Measurements from ENCODE around the gene PLA2G4E. TPM values are rescaled to one million over a fixed set of nuclear protein-coding genes. Genes with fewer than 3 reads are reported as not detected.

The PLA2G4E gene
- total and polyA plus RNA-seq, 9 of the 15 experiments (the other 6 are each of a cell fraction or from before 2014, with no cell fraction given), result 0.03 TPM; not detected in 8

GRCh38 chr15:42007386-42007785 lies 13.5 kb downstream of the PLA2G4E start:
- CTCF ChIA-PET (ENCODE audit: low intra/inter-chr PET ratio), result no interaction called here
- intact Hi-C loops (cut with micrococcal nuclease), result no loop called here
- no peak for TF ChIP-seq TBL1XR1 (IDR thresholded peaks at IDR 0.05; ENCODE audit: low read length in 2 of 2)
- TF ChIP-seq DEAF1 (CRISPR knock-in tag; IDR thresholded peaks at IDR 0.05), result no peak
- H4K20me1 ChIP-seq (replicated peaks; ENCODE audit: control insufficient read depth, insufficient read depth, low read length), result peaks cover 10% of the 10 kb centered on the region; the same call in 1 of the 2 replicates
- H2AFZ ChIP-seq (ENCODE audit: low read depth, low read length), result no peak overlapping the region
- H3K27ac ChIP-seq (ENCODE audit: extremely low read depth, low read depth, low read length), result no peak overlapping the region
- POLR2A ChIA-PET, result no interaction called here
- no peaks in the 10 kb centered on the region for H3K9me1 ChIP-seq (ENCODE audit: control insufficient read depth, insufficient read depth, low read length)
- H3K4me1 ChIP-seq (replicated peaks in 1 of 2; ENCODE audit: control insufficient read depth in 2 of 2, insufficient read depth in 2 of 2, low read length in 2 of 2), result no peaks in the 10 kb centered on the region; a peak in 1 of 5 replicates
- ATAC-seq (no peak), FAIRE-seq (no peak), DNase-seq (ENCODE audit: extremely low read depth in 1 of 4, low spot score in 3 of 4) (no peak)
- H3K27me3 ChIP-seq (ENCODE audit: control insufficient read depth in 2 of 2, insufficient read depth in 2 of 2, low read length in 2 of 2), result peaks cover 14 to 45% of the 10 kb centered on the region in 2 experiments
- H3K79me2 ChIP-seq (ENCODE audit: control insufficient read depth, insufficient read depth, low read length), result no peaks in the 10 kb centered on the region
- in situ Hi-C loops (cut with MboI), result no loop called here
- no peaks in the 10 kb centered on the region for H3K9me3 ChIP-seq (replicated peaks; ENCODE audit: control insufficient read depth, insufficient read depth, low read depth, low read length)
- 0% methylated on average over 1 of the region's 1 CpG for WGBS (ENCODE audit: insufficient coverage, low coverage, missing lambda C conversion rate)
- H3K9ac ChIP-seq (ENCODE audit: insufficient read depth in 1 of 2, low read depth in 2 of 2, low read length in 2 of 2), result no peak overlapping the region
- no peak overlapping the region for H3K4me3 ChIP-seq
- BruUV-seq (replicated peaks), result no TSS peak
- H3K36me3 ChIP-seq (ENCODE audit: control insufficient read depth, insufficient read depth, low read length), result no peaks in the 10 kb centered on the region
- no peak overlapping the region for H3K4me2 ChIP-seq (ENCODE audit: insufficient read depth, low read length)

DNA sequence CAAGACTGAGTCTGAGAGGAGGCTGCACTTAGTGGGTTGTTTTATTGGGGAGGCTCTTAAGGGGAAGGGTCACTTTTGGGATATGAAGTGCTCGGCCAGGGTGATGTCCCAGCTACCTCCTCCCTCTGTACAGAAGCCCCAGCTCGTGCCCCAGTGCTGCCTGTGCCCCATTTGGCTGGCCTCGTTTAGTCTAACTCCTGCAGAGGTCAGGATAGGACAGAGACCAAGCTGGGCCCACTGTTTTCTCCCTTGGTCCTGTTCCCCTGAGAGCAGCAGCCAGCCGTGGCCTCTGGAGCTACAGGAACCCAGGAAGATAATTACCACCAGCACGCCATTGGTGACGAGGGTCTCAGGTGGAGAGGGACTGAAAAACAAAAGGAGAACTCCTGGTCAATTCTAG lies 18.5 kb downstream of the PLA2G4E start:
- ChIA-PET POLR2A (interaction anchor here (0.7 to 1.4 kb wide), 3 partner anchors 10 to 193 kb away, joined by 3 to 6 read pairs (median 4); no protein-coding TSS in a partner anchor), CTCF (ENCODE audit: low intra/inter-chr PET ratio) (no interaction called here)
- H3K4me3 ChIP-seq, result no peak overlapping the region
- H3K79me2 ChIP-seq (ENCODE audit: control insufficient read depth, insufficient read depth, low read length), result no peaks in the 10 kb centered on the region
- 0% methylated on average over 6 of the region's 6 CpGs for WGBS (ENCODE audit: insufficient coverage, low coverage, missing lambda C conversion rate)
- no peak overlapping the region for H3K27ac ChIP-seq (ENCODE audit: extremely low read depth, low read depth, low read length)
- no peak overlapping the region for H2AFZ ChIP-seq (ENCODE audit: low read depth, low read length)
- intact Hi-C loops (cut with micrococcal nuclease), result no loop called here
- no peak for ATAC-seq
- peaks cover 7% of the 10 kb centered on the region; the same call in 1 of the 2 replicates for H4K20me1 ChIP-seq (replicated peaks; ENCODE audit: control insufficient read depth, insufficient read depth, low read length)
- H3K4me2 ChIP-seq (ENCODE audit: insufficient read depth, low read length), result no peak overlapping the region
- no peak for FAIRE-seq
- no peaks in the 10 kb centered on the region for H3K36me3 ChIP-seq (ENCODE audit: control insufficient read depth, insufficient read depth, low read length)
- H3K27me3 ChIP-seq (ENCODE audit: control insufficient read depth in 2 of 2, insufficient read depth in 2 of 2, low read length in 2 of 2), result peaks cover 26 to 68% of the 10 kb centered on the region in 2 experiments
- no peak for DNase-seq (ENCODE audit: extremely low read depth in 1 of 4, low spot score in 3 of 4)
- no peaks in the 10 kb centered on the region for H3K9me1 ChIP-seq (ENCODE audit: control insufficient read depth, insufficient read depth, low read length)
- no peaks in the 10 kb centered on the region for H3K9me3 ChIP-seq (replicated peaks; ENCODE audit: control insufficient read depth, insufficient read depth, low read depth, low read length)
- H3K4me1 ChIP-seq (replicated peaks in 1 of 2; ENCODE audit: control insufficient read depth in 2 of 2, insufficient read depth in 2 of 2, low read length in 2 of 2), result no peaks in the 10 kb centered on the region
- H3K9ac ChIP-seq (ENCODE audit: insufficient read depth in 1 of 2, low read depth in 2 of 2, low read length in 2 of 2), result no peak overlapping the region
- no TSS peak for BruUV-seq (replicated peaks)
- in situ Hi-C loops (cut with MboI), result no loop called here
- no peak for TF ChIP-seq MAFG (tag; conservative IDR thresholded peaks at IDR 0.05)
- TF ChIP-seq, protein P1, sequence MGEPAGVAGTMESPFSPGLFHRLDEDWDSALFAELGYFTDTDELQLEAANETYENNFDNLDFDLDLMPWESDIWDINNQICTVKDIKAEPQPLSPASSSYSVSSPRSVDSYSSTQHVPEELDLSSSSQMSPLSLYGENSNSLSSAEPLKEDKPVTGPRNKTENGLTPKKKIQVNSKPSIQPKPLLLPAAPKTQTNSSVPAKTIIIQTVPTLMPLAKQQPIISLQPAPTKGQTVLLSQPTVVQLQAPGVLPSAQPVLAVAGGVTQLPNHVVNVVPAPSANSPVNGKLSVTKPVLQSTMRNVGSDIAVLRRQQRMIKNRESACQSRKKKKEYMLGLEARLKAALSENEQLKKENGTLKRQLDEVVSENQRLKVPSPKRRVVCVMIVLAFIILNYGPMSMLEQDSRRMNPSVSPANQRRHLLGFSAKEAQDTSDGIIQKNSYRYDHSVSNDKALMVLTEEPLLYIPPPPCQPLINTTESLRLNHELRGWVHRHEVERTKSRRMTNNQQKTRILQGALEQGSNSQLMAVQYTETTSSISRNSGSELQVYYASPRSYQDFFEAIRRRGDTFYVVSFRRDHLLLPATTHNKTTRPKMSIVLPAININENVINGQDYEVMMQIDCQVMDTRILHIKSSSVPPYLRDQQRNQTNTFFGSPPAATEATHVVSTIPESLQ (CRISPR knock-in tag; IDR thresholded peaks at IDR 0.05), result no peak
- TF ChIP-seq ZBTB7A (IDR thresholded peaks at IDR 0.05; ENCODE audit: borderline replicate concordance, control insufficient read depth, low read depth, low read length), result no peak
- no peak for TF ChIP-seq SMARCA4 (IDR thresholded peaks at IDR 0.05)
- TF ChIP-seq JUND (IDR thresholded peaks at IDR 0.05; ENCODE audit: borderline replicate concordance, low read depth, low read length), result no peak
- TF ChIP-seq JUND (tag; IDR thresholded peaks at IDR 0.05; ENCODE audit: borderline replicate concordance, low read depth, low read length), result no peak
- TF ChIP-seq PHB2 (IDR thresholded peaks at IDR 0.05; ENCODE audit: low read depth), result no peak
- no peak for TF ChIP-seq DPF2 (IDR thresholded peaks at IDR 0.05)
- no peak for TF ChIP-seq BRD4 (IDR thresholded peaks at IDR 0.05)
- TF ChIP-seq FOS (IDR thresholded peaks at IDR 0.05; ENCODE audit: extremely low read depth, insufficient read length), result no peak
- no peak for TF ChIP-seq SRSF9 (IDR thresholded peaks at IDR 0.05; ENCODE audit: borderline replicate concordance, low read depth, low read length)
- no peak for TF ChIP-seq KLF1 (tag; IDR thresholded peaks at IDR 0.05)
- no peak for TF ChIP-seq HDGF (IDR thresholded peaks at IDR 0.05)
- no peak for TF ChIP-seq SETDB1 (IDR thresholded peaks at IDR 0.05; ENCODE audit: low read length)
